ENCODE data around the gene SPEM2. TPM values are rescaled to one million over a fixed set of nuclear protein-coding genes. Genes with fewer than 3 reads are reported as not detected.

The SPEM2 gene
- total RNA-seq, 3 donors from 2014 or later (not counting 1 experiment from before 2014, with no cell fraction given): not detected

GRCh38 chr17:7410634-7411426 lies 14.6 kb upstream of the SPEM2 start:
- H3K4me1 Mint-ChIP-seq: peaks cover 0 to 12% of the 10 kb centered on the region in 2 donors
- no peaks in the 10 kb centered on the region for H3K36me3 Mint-ChIP-seq
- no peaks in the 10 kb centered on the region for H3K9me3 Mint-ChIP-seq
- Histone ChIP-seq H3K4me3 (ENCODE audit: low read length) (no peak overlapping the region), H3K27me3 (ENCODE audit: control insufficient read depth, insufficient read depth, low read length) (no peaks in the 10 kb centered on the region), H3K4me1 (ENCODE audit: control insufficient read depth, insufficient read depth, low read length) (peaks cover 4% of the 10 kb centered on the region), H3K36me3 (ENCODE audit: control insufficient read depth, insufficient read depth, low read length) (no peaks in the 10 kb centered on the region), H3K9me3 (ENCODE audit: control insufficient read depth, insufficient read depth, low read length) (no peaks in the 10 kb centered on the region), H3K27ac (ENCODE audit: low read length) (no peak overlapping the region)
- ATAC-seq: no peak
- H3K4me3 Mint-ChIP-seq: no peak overlapping the region
- WGBS (ENCODE audit: insufficient coverage): 90% methylated on average over 25 of the region's 25 CpGs
- TF ChIP-seq CTCF (IDR thresholded peaks at IDR 0.05): no peak
- H3K27ac Mint-ChIP-seq: no peak overlapping the region
- intact Hi-C loops (cut with micrococcal nuclease): no loop called here
- H3K27me3 Mint-ChIP-seq (ENCODE audit: low read depth in 2 of 2): peaks cover 6 to 19% of the 10 kb centered on the region in 2 donors
- no peak for DNase-seq

GRCh38 chr17:7411427-7411750 lies 14.0 kb upstream of the SPEM2 start:
- no peak for TF ChIP-seq CTCF (IDR thresholded peaks at IDR 0.05)
- H3K36me3 ChIP-seq (ENCODE audit: control insufficient read depth, insufficient read depth, low read length): no peaks in the 10 kb centered on the region
- no peak overlapping the region for H3K27ac ChIP-seq (ENCODE audit: low read length)
- intact Hi-C loops (cut with micrococcal nuclease): no loop called here
- no peak overlapping the region for H3K27ac Mint-ChIP-seq
- peaks cover 0 to 12% of the 10 kb centered on the region in 2 donors for H3K4me1 Mint-ChIP-seq
- DNase-seq (no peak), ATAC-seq (no peak)
- H3K4me3 Mint-ChIP-seq: no peak overlapping the region
- no peaks in the 10 kb centered on the region for H3K36me3 Mint-ChIP-seq
- no peaks in the 10 kb centered on the region for H3K9me3 ChIP-seq (ENCODE audit: control insufficient read depth, insufficient read depth, low read length)
- H3K9me3 Mint-ChIP-seq: no peaks in the 10 kb centered on the region
- peaks cover 6 to 16% of the 10 kb centered on the region in 2 donors for H3K27me3 Mint-ChIP-seq (ENCODE audit: low read depth in 2 of 2)
- peaks cover 4% of the 10 kb centered on the region for H3K4me1 ChIP-seq (ENCODE audit: control insufficient read depth, insufficient read depth, low read length)
- 93% methylated on average over 8 of the region's 8 CpGs for WGBS (ENCODE audit: insufficient coverage)
- H3K4me3 ChIP-seq (ENCODE audit: low read length): no peak overlapping the region
- H3K27me3 ChIP-seq (ENCODE audit: control insufficient read depth, insufficient read depth, low read length): no peaks in the 10 kb centered on the region

GRCh38 chr17:7413346-7413985 lies 11.9 kb upstream of the SPEM2 start:
- H3K27ac ChIP-seq (ENCODE audit: low read length): no peak overlapping the region
- no peak overlapping the region for H3K4me3 ChIP-seq (ENCODE audit: low read length)
- H3K9me3 ChIP-seq (ENCODE audit: control insufficient read depth, insufficient read depth, low read length): no peaks in the 10 kb centered on the region
- Mint-ChIP-seq H3K27me3 (ENCODE audit: low read depth in 2 of 2) (peaks cover 6 to 11% of the 10 kb centered on the region in 2 donors), H3K9me3 (no peaks in the 10 kb centered on the region), H3K27ac (no peak overlapping the region), H3K4me1 (peaks cover 0 to 4% of the 10 kb centered on the region in 2 donors), H3K36me3 (no peaks in the 10 kb centered on the region), H3K4me3 (no peak overlapping the region)
- intact Hi-C loops (cut with micrococcal nuclease): no loop called here
- no peaks in the 10 kb centered on the region for H3K36me3 ChIP-seq (ENCODE audit: control insufficient read depth, insufficient read depth, low read length)
- 85% methylated on average over 6 of the region's 6 CpGs for WGBS (ENCODE audit: insufficient coverage)
- ATAC-seq (no peak), DNase-seq (no peak)
- H3K27me3 ChIP-seq (ENCODE audit: control insufficient read depth, insufficient read depth, low read length): no peaks in the 10 kb centered on the region
- H3K4me1 ChIP-seq (ENCODE audit: control insufficient read depth, insufficient read depth, low read length): peaks cover 3% of the 10 kb centered on the region
- no peak for TF ChIP-seq CTCF (IDR thresholded peaks at IDR 0.05)

Data from natural killer cell (primary cell).